Neuronal stem cell (in vitro differentiated cells): ENCODE results near the gene FBXO42.
"Not testable (repeated sequence)": the region's sequence is repeated elsewhere in the genome, so short reads cannot be mapped to it uniquely, and the experiment has no call there.

Experiments used
- DNase-seq: peaks from one replicate; pipeline ENCODE4 v3.0.0-alpha.2; 2013; ENCODE audit warnings: low spot score
- H2AFZ ChIP-seq: one replicate; pipeline ENCODE4 v1.6.1; 2013; ENCODE audit warnings: mild to moderate bottlenecking, low read length, inconsistent platforms
- H2AK5ac ChIP-seq: 2 replicates; pipeline ENCODE4 v1.6.1; 2013; ENCODE audit warnings: low read depth, mild to moderate bottlenecking, inconsistent platforms, low read length, moderate library complexity, mixed read lengths
- H2BK120ac ChIP-seq: 2 replicates; pipeline ENCODE4 v1.6.1; 2013; ENCODE audit warnings: low read depth, mild to moderate bottlenecking, inconsistent platforms, low read length, moderate library complexity, mixed read lengths
- H2BK12ac ChIP-seq: one replicate; pipeline ENCODE4 v1.6.1; 2013; ENCODE audit warnings: low read length, inconsistent platforms
- H2BK15ac ChIP-seq: 2 replicates; pipeline ENCODE4 v1.6.1; 2013; ENCODE audit warnings: mild to moderate bottlenecking, low read length, inconsistent platforms, mixed read lengths
- H2BK5ac ChIP-seq: one replicate; pipeline ENCODE4 v1.6.1; 2013; ENCODE audit warnings: inconsistent platforms, mild to moderate bottlenecking, low read length, moderate library complexity
- H3K14ac ChIP-seq: one replicate; pipeline ENCODE4 v1.6.1; 2013; ENCODE audit warnings: low read length, inconsistent platforms
- H3K18ac ChIP-seq: 2 replicates; pipeline ENCODE4 v1.6.1; 2013; ENCODE audit warnings: low read length, inconsistent platforms
- H3K23ac ChIP-seq: 2 replicates; pipeline ENCODE4 v1.6.1; 2013; ENCODE audit warnings: low read depth, mild to moderate bottlenecking, mixed read lengths, low read length, inconsistent platforms; ENCODE audit not compliant: poor library complexity
- H3K27ac ChIP-seq: replicated peaks from 3 replicates; pipeline ENCODE4 v1.5.1; 2013; ENCODE audit warnings: low read length, inconsistent platforms
- H3K27me3 ChIP-seq, 3 experiments: 2 replicates each; pipeline ENCODE4 v1.6.1; 2013; ENCODE audit warnings: low read length in 3 of 3, mild to moderate bottlenecking in 2 of 3, inconsistent platforms in 1 of 3, low read depth in 1 of 3, mixed read lengths in 1 of 3, moderate library complexity in 1 of 3; ENCODE audit not compliant: control insufficient read depth in 3 of 3, insufficient read depth in 3 of 3
- H3K36me3 ChIP-seq, 2 donors: replicated peaks in 1 of 2; 2 replicates each; pipeline ENCODE4 v1.6.1; 2013; ENCODE audit warnings: low read length in 2 of 2; ENCODE audit not compliant: control insufficient read depth in 2 of 2, insufficient read depth in 2 of 2
- H3K4ac ChIP-seq: 2 replicates; pipeline ENCODE4 v1.6.1; 2013; ENCODE audit warnings: inconsistent platforms, mild to moderate bottlenecking, low read length, moderate library complexity
- H3K4me1 ChIP-seq, 2 donors: 1 replicate in 1 of 2; 2 replicates in 1 of 2; pipeline ENCODE4 v1.6.1; 2013; ENCODE audit warnings: low read length in 2 of 2, low read depth in 1 of 2; ENCODE audit not compliant: control insufficient read depth in 2 of 2, insufficient read depth in 1 of 2
- H3K4me2 ChIP-seq: one replicate; pipeline ENCODE4 v1.6.1; 2013; ENCODE audit warnings: mild to moderate bottlenecking, low read length, inconsistent platforms; ENCODE audit not compliant: insufficient read depth, poor library complexity, severe bottlenecking
- H3K4me3 ChIP-seq, 2 donors: 2 replicates each; pipeline ENCODE4 v1.5.1; 2013; ENCODE audit warnings: low read length in 2 of 2, mild to moderate bottlenecking in 2 of 2, inconsistent platforms in 1 of 2, moderate library complexity in 1 of 2
- H3K79me1 ChIP-seq: one replicate; pipeline ENCODE4 v1.6.1; 2013; ENCODE audit warnings: low read depth, mild to moderate bottlenecking, inconsistent platforms, low read length, moderate library complexity
- H3K9ac ChIP-seq: one replicate; pipeline ENCODE4 v1.6.1; 2013; ENCODE audit warnings: mild to moderate bottlenecking, low read depth, low read length, inconsistent platforms; ENCODE audit not compliant: poor library complexity
- H3K9me3 ChIP-seq, 2 donors: replicated peaks in 1 of 2; 2 replicates each; pipeline versions ENCODE3 to v1.6.1; 2013; ENCODE audit warnings: low read length in 2 of 2, mild to moderate bottlenecking in 2 of 2, inconsistent platforms in 1 of 2, low read depth in 1 of 2, mixed read lengths in 1 of 2, moderate library complexity in 1 of 2; ENCODE audit not compliant: control insufficient read depth in 2 of 2, insufficient read depth in 1 of 2
- H4K8ac ChIP-seq: one replicate; pipeline ENCODE4 v1.6.1; 2013; ENCODE audit warnings: low read depth, mild to moderate bottlenecking, inconsistent platforms, low read length, moderate library complexity
- H4K91ac ChIP-seq: one replicate; pipeline ENCODE4 v1.6.1; 2013; ENCODE audit warnings: low read length, low read depth, mild to moderate bottlenecking, inconsistent platforms; ENCODE audit not compliant: poor library complexity
- WGBS, 2 donors: extraction: QIAGEN DNeasy Blood & Tissue Kit; methylation state at CpG; one replicate each; pipeline ENCODE4 v1.1.7; 2013; ENCODE audit warnings: missing lambda C conversion rate in 2 of 2, mixed read lengths in 1 of 2; ENCODE audit not compliant: insufficient read length in 2 of 2, insufficient replicate concordance in 1 of 2; ENCODE audit errors: extremely low coverage in 2 of 2; 5-methylcytosine and 5-hydroxymethylcytosine counted together

FBXO42 gene

DNA sequence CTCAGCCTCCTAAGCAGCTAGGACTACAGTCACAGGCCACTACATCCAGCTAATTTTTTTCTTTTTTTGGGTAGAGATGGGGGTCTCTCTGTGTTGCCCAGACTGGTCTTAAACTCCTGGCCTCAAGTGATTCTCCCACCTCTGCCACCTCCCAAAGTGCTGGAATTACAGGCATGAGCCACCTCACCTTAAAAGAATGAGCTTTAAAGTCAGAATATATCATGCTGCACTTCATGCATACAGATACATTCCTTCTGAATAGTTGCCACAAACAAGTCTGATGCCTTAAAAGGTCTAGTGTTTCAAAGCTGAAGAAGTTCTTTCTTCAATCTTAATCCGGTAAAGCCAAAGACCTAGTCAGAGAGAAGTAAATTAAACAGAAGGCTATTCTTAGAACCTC is 91.5 kb downstream of the FBXO42 start:
- Histone ChIP-seq H3K4me2 (no peak overlapping the region), H3K9ac (no peak overlapping the region), H3K4me1 (peaks cover 0 to 1% of the 10 kb centered on the region in 2 donors), H4K91ac (no peak overlapping the region), H3K18ac (no peak overlapping the region), H3K14ac (no peak overlapping the region), H3K9me3 (no peaks in the 10 kb centered on the region), H3K79me1 (peaks cover 2% of the 10 kb centered on the region), H3K27ac (no peak overlapping the region), H2BK5ac (no peak overlapping the region), H3K4me3 (no peak overlapping the region), H3K36me3 (peaks cover 2 to 19% of the 10 kb centered on the region in 2 donors), H4K8ac (no peak overlapping the region), H2AK5ac (no peak overlapping the region), H3K4ac (no peak overlapping the region), H2AFZ (no peak overlapping the region), H2BK15ac (no peak overlapping the region), H3K23ac (no peak overlapping the region), H2BK12ac (no peak overlapping the region), H3K27me3 (no peaks in the 10 kb centered on the region), H2BK120ac (no peak overlapping the region)
- DNase-seq, result no peak
- WGBS, 2 donors, result no CpG with 5 or more reads among the region's 1 CpG

DNA sequence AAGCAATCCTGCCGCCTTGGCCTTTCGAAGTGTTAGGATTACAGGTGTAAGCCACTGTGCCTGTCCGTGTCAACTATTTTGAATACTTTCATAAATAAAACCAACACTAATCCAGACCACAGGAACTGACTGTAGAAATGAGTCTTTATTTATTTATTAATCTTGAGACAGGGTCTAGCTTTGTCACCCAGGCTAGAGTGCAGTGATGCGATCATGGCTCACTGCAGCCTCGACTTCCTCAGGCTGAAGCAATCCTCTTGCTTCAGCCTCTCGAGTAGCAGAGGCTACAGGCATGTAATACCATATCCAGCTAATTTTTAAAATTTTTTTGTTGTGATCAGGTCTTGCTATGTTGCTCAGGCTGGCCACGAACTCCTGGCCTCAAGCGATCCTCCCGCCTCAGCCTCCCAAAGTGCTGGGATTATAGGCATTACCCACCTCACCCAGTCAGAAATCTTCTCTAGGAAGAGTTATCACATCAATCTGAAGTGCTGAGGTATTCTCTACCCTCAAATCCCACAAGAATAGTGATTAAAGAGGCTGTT is 93.6 kb downstream of the FBXO42 start:
- no peak overlapping the region for H3K27ac ChIP-seq
- DNase-seq, result no peak
- H2BK120ac ChIP-seq, result no peak overlapping the region
- no peak overlapping the region for H4K8ac ChIP-seq
- H3K4me1 ChIP-seq, result peaks cover 0 to 1% of the 10 kb centered on the region in 2 donors
- peaks cover 8 to 40% of the 10 kb centered on the region in 2 donors for H3K36me3 ChIP-seq
- no peak overlapping the region for H3K18ac ChIP-seq
- no peak overlapping the region for H2BK12ac ChIP-seq
- H2AK5ac ChIP-seq, result no peak overlapping the region
- H4K91ac ChIP-seq, result no peak overlapping the region
- no peak overlapping the region for H2BK15ac ChIP-seq
- H2AFZ ChIP-seq, result no peak overlapping the region
- H3K23ac ChIP-seq, result no peak overlapping the region
- H3K14ac ChIP-seq, result no peak overlapping the region
- no peak overlapping the region for H3K4me3 ChIP-seq
- WGBS, 2 donors, result no CpG with 5 or more reads among the region's 9 CpGs
- no peak overlapping the region for H3K4ac ChIP-seq
- H3K9me3 ChIP-seq, result no peaks in the 10 kb centered on the region
- no peak overlapping the region for H2BK5ac ChIP-seq
- H3K4me2 ChIP-seq, result no peak overlapping the region
- H3K27me3 ChIP-seq, result no peaks in the 10 kb centered on the region
- H3K79me1 ChIP-seq, result no peaks in the 10 kb centered on the region
- no peak overlapping the region for H3K9ac ChIP-seq

DNA sequence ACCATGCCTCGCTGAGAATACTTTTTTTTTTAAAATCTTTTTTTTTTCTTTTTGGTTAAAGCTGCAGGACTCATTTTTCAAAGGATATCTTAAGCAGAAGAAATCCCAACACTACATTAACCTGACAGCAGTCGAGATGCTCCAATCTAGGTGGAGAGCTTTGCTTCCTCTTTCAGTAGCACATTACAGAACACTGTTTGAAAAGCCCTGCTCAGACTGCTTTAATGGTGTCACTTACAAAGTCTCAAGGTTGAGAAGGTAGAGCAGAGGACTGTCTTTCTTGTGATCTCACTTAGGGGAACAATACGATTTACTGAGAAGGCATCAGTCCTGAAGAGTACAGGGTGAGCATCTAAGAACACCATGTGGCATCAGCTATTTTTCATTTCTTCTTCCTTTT is 94.3 kb downstream of the FBXO42 start:
- no peak overlapping the region for H3K4me2 ChIP-seq
- no CpG with 5 or more reads among the region's 3 CpGs for WGBS, 2 donors

DNA sequence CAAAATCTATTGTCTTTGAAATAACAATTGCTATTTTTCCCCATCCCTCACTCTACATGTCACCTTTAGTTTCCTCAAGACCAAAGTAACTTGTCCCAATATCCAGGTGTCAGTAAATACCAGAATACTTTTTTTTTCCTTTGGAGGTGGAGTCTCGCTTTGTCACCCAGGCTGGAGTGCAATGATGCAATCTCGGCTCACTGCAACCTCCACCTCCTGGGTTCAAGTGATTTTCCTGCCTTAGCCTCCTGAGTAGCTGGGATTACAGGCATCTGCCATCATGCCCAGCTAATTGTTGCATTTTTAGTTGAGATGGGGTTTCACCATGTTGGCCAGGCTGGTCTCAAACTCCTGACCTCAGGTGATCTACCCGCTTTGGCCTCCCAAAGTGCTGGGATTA is 94.7 kb downstream of the FBXO42 start:
- not testable (repeated sequence) for H2BK15ac ChIP-seq
- no CpG with 5 or more reads among the region's 3 CpGs for WGBS, 2 donors

More for the DNA sequence above, 94.3 kb downstream of the FBXO42 start:
- Histone ChIP-seq H3K79me1 (no peaks in the 10 kb centered on the region), H3K27ac (no peak overlapping the region), H2BK15ac (no peak overlapping the region), H4K91ac (no peak overlapping the region), H4K8ac (no peak overlapping the region), H3K4me3 (no peak overlapping the region), H2BK120ac (no peak overlapping the region), H3K9ac (no peak overlapping the region), H3K4ac (no peak overlapping the region), H3K27me3 (no peaks in the 10 kb centered on the region), H3K36me3 (peaks cover 8 to 46% of the 10 kb centered on the region in 2 donors), H3K23ac (no peak overlapping the region), H2BK5ac (no peak overlapping the region), H2BK12ac (no peak overlapping the region), H2AFZ (no peak overlapping the region), H2AK5ac (no peak overlapping the region), H3K4me1 (peaks cover 0 to 1% of the 10 kb centered on the region in 2 donors), H3K9me3 (no peaks in the 10 kb centered on the region), H3K18ac (no peak overlapping the region), H3K14ac (no peak overlapping the region)
- no peak for DNase-seq

More for the DNA sequence above, 94.7 kb downstream of the FBXO42 start:
- not testable (repeated sequence) for H2BK5ac ChIP-seq, DNase-seq, H3K79me1 ChIP-seq, H3K4me1 ChIP-seq, H3K27me3 ChIP-seq, H3K14ac ChIP-seq, H2AFZ ChIP-seq, H3K27ac ChIP-seq, H3K4me3 ChIP-seq, H3K9me3 ChIP-seq, H2AK5ac ChIP-seq, H3K9ac ChIP-seq, H4K8ac ChIP-seq, H2BK120ac ChIP-seq, H3K4ac ChIP-seq, H3K18ac ChIP-seq, H4K91ac ChIP-seq, H3K23ac ChIP-seq, H3K4me2 ChIP-seq, H2BK12ac ChIP-seq
- H3K36me3 ChIP-seq, result peaks cover 8 to 49% of the 10 kb centered on the region in 2 donors
